ENCODE measurements around the gene SLC23A1.
A peak's percentile ranks its signal among the peaks of the same experiment; 100 is the strongest.

Gene SLC23A1

GRCh38 chr5:139403787-139404483 is 20.8 kb upstream of the SLC23A1 start, which contains the start of gene SPATA24:
TSS of gene SPATA24 (minus strand) at chr5:139404089. CDS start at chr5:139404060, 29 bp downstream.
- TF ChIP-seq CTCF (IDR thresholded peaks at IDR 0.05; ENCODE audit: low read depth, low read length, poor library complexity, severe bottlenecking) (no peak), EZH2phosphoT487 (IDR thresholded peaks at IDR 0.05; ENCODE audit: borderline replicate concordance, low read length) (no peak)
- no peaks in the 10 kb centered on the region for H4K20me1 ChIP-seq (ENCODE audit: control insufficient read depth, insufficient read depth, low read depth, low read length)
- H3K9me3 ChIP-seq (ENCODE audit: control insufficient read depth, insufficient read depth, low read length): no peaks in the 10 kb centered on the region
- H3F3A ChIP-seq (ENCODE audit: control insufficient read depth, insufficient read depth): peaks cover 10% of the 10 kb centered on the region
- peak within 1 kb of the TSS; percentile 74 for H3K4me2 ChIP-seq (ENCODE audit: low read length)
- no peaks in the 10 kb centered on the region for H3K36me3 ChIP-seq (ENCODE audit: control insufficient read depth, low read length)
- H3K4me3 ChIP-seq (ENCODE audit: low read length): peak within 1 kb of the TSS; percentile 77
- no peaks in the 10 kb centered on the region for H3K79me2 ChIP-seq (ENCODE audit: control insufficient read depth, low read length)
- H3K4me1 ChIP-seq (ENCODE audit: control insufficient read depth, low read length): peaks cover 43% of the 10 kb centered on the region
- H3K27me3 ChIP-seq (ENCODE audit: control insufficient read depth, low read length): no peaks in the 10 kb centered on the region
- peak within 1 kb of the TSS; percentile 82 for H3K27ac ChIP-seq (ENCODE audit: low read depth, low read length)
- H3K9me2 ChIP-seq (replicated peaks; ENCODE audit: control insufficient read depth, low read length): no peaks in the 10 kb centered on the region

GRCh38 chr5:139403418-139403786 is 20.3 kb upstream of the SLC23A1 start:
- no peaks in the 10 kb centered on the region for H3K79me2 ChIP-seq (ENCODE audit: control insufficient read depth, low read length)
- no peaks in the 10 kb centered on the region for H3K27me3 ChIP-seq (ENCODE audit: control insufficient read depth, low read length)
- H3K27ac ChIP-seq (ENCODE audit: low read depth, low read length): peak overlapping the region; percentile 82
- peaks cover 10% of the 10 kb centered on the region for H3F3A ChIP-seq (ENCODE audit: control insufficient read depth, insufficient read depth)
- no peaks in the 10 kb centered on the region for H4K20me1 ChIP-seq (ENCODE audit: control insufficient read depth, insufficient read depth, low read depth, low read length)
- no peaks in the 10 kb centered on the region for H3K36me3 ChIP-seq (ENCODE audit: control insufficient read depth, low read length)
- peaks cover 42% of the 10 kb centered on the region for H3K4me1 ChIP-seq (ENCODE audit: control insufficient read depth, low read length)
- H3K9me3 ChIP-seq (ENCODE audit: control insufficient read depth, insufficient read depth, low read length): no peaks in the 10 kb centered on the region
- no peaks in the 10 kb centered on the region for H3K9me2 ChIP-seq (replicated peaks; ENCODE audit: control insufficient read depth, low read length)
- TF ChIP-seq CTCF (IDR thresholded peaks at IDR 0.05; ENCODE audit: low read depth, low read length, poor library complexity, severe bottlenecking): no peak
- TF ChIP-seq EZH2phosphoT487 (IDR thresholded peaks at IDR 0.05; ENCODE audit: borderline replicate concordance, low read length): no peak
- H3K4me3 ChIP-seq (ENCODE audit: low read length): peak overlapping the region; percentile 77
- peak overlapping the region; percentile 74 for H3K4me2 ChIP-seq (ENCODE audit: low read length)

GRCh38 chr5:139402561-139403158 is 19.6 kb upstream of the SLC23A1 start:
- no peaks in the 10 kb centered on the region for H4K20me1 ChIP-seq (ENCODE audit: control insufficient read depth, insufficient read depth, low read depth, low read length)
- H3K79me2 ChIP-seq (ENCODE audit: control insufficient read depth, low read length): no peaks in the 10 kb centered on the region
- no peaks in the 10 kb centered on the region for H3K9me3 ChIP-seq (ENCODE audit: control insufficient read depth, insufficient read depth, low read length)
- peak overlapping the region; percentile 74 for H3K4me2 ChIP-seq (ENCODE audit: low read length)
- H3K36me3 ChIP-seq (ENCODE audit: control insufficient read depth, low read length): no peaks in the 10 kb centered on the region
- TF ChIP-seq CTCF (IDR thresholded peaks at IDR 0.05; ENCODE audit: low read depth, low read length, poor library complexity, severe bottlenecking) (peak; percentile 87), EZH2phosphoT487 (IDR thresholded peaks at IDR 0.05; ENCODE audit: borderline replicate concordance, low read length) (no peak)
- H3K4me3 ChIP-seq (ENCODE audit: low read length): peak overlapping the region; percentile 77
- H3K4me1 ChIP-seq (ENCODE audit: control insufficient read depth, low read length): peaks cover 35% of the 10 kb centered on the region
- no peaks in the 10 kb centered on the region for H3K27me3 ChIP-seq (ENCODE audit: control insufficient read depth, low read length)
- H3K27ac ChIP-seq (ENCODE audit: low read depth, low read length): no peak overlapping the region
- H3F3A ChIP-seq (ENCODE audit: control insufficient read depth, insufficient read depth): peaks cover 10% of the 10 kb centered on the region
- no peaks in the 10 kb centered on the region for H3K9me2 ChIP-seq (replicated peaks; ENCODE audit: control insufficient read depth, low read length)

Measured in DOHH2 (cell line).